SK-N-MC (cell line): ENCODE data around the gene PSMG4.

Experiments used
- DNase-seq: peaks from one replicate; pipeline ENCODE4 v3.0.0-alpha.2; 2011; ENCODE audit warnings: low read depth, low spot score
- H3K27ac ChIP-seq: fragments of 200-600 bp; sonication (generic); 2 replicates; pipeline ENCODE4 v1.5.1; 2016; ENCODE audit warnings: mixed run types
- H3K36me3 ChIP-seq: fragments of 200-600 bp; sonication (generic); 2 replicates; pipeline ENCODE4 v1.6.1; 2017; ENCODE audit warnings: antibody characterized with exemption, low read length, mixed read lengths; ENCODE audit not compliant: insufficient read depth
- H3K4me3 ChIP-seq: fragments of 200-600 bp; sonication (generic); 2 replicates; pipeline ENCODE4 v1.5.1; 2016
- H3K9ac ChIP-seq: fragments of 200-600 bp; sonication (generic); 2 replicates; pipeline ENCODE4 v1.8.0; 2017; ENCODE audit warnings: mixed run types, mixed read lengths; ENCODE audit not compliant: insufficient read length
- H3K9me3 ChIP-seq: fragments of 200-600 bp; sonication (generic); 2 replicates; pipeline ENCODE4 v1.6.1; 2017; ENCODE audit warnings: low read depth, mild to moderate bottlenecking, antibody characterized with exemption, low read length, moderate library complexity, mixed read lengths
- EZH2 ChIP-seq: fragments of 200-600 bp; sonication (generic); IDR thresholded peaks from one replicate; pipeline ENCODE4 v1.6.1; 2017; ENCODE audit warnings: antibody characterized with exemption
- FOXP2 ChIP-seq: optimal IDR thresholded peaks from 2 replicates; pipeline ENCODE3; 2011; ENCODE audit warnings: mild to moderate bottlenecking, moderate library complexity; ENCODE audit not compliant: insufficient read depth; ENCODE audit errors: extremely low read length, control extremely low read depth
- POLR2AphosphoS5 ChIP-seq: IDR thresholded peaks from 2 replicates; pipeline ENCODE4 v1.6.1; 2012; ENCODE audit warnings: mild to moderate bottlenecking, low read depth, low read length, borderline replicate concordance

The PSMG4 gene

GRCh38 chr6:3228771-3229565 is 29.8 kb upstream of the PSMG4 start:
- Histone ChIP-seq H3K27ac (no peak overlapping the region), H3K4me3 (peak overlapping the region; percentile 90), H3K36me3 (peaks cover 6% of the 10 kb centered on the region; the same call in 1 of the 2 replicates), H3K9me3 (no peaks in the 10 kb centered on the region), H3K9ac (no peak overlapping the region)
- no peak for DNase-seq
- TF ChIP-seq FOXP2 = no peak
- no peak for TF ChIP-seq EZH2
- TF ChIP-seq POLR2AphosphoS5 = no peak

GRCh38 chr6:3229566-3230178 is 29.1 kb upstream of the PSMG4 start:
- TF ChIP-seq POLR2AphosphoS5 (no peak), EZH2 (no peak), FOXP2 (no peak)
- Histone ChIP-seq H3K9ac (no peak overlapping the region), H3K9me3 (no peaks in the 10 kb centered on the region), H3K27ac (no peak overlapping the region), H3K4me3 (peak overlapping the region; percentile 90), H3K36me3 (peaks cover 3% of the 10 kb centered on the region; the same call in 1 of the 2 replicates)
- DNase-seq = no peak

GRCh38 chr6:3230256-3230882 is 28.4 kb upstream of the PSMG4 start:
- no peak for TF ChIP-seq POLR2AphosphoS5
- no peak for TF ChIP-seq FOXP2
- TF ChIP-seq EZH2 = no peak
- H3K4me3 ChIP-seq = peak overlapping the region; percentile 90
- DNase-seq = no peak
- no peaks in the 10 kb centered on the region for H3K9me3 ChIP-seq
- H3K36me3 ChIP-seq = peaks cover 3% of the 10 kb centered on the region; the same call in 1 of the 2 replicates
- H3K9ac ChIP-seq = no peak overlapping the region
- H3K27ac ChIP-seq = no peak overlapping the region

GRCh38 chr6:3230900-3231246 is 27.9 kb upstream of the PSMG4 start:
- no peak for DNase-seq
- H3K36me3 ChIP-seq = peaks cover 3% of the 10 kb centered on the region; the same call in 1 of the 2 replicates
- no peaks in the 10 kb centered on the region for H3K9me3 ChIP-seq
- no peak overlapping the region for H3K9ac ChIP-seq
- TF ChIP-seq EZH2 (no peak), FOXP2 (no peak), POLR2AphosphoS5 (no peak)
- no peak overlapping the region for H3K27ac ChIP-seq
- H3K4me3 ChIP-seq = peak overlapping the region; percentile 90

GRCh38 chr6:3231247-3232016 is 27.3 kb upstream of the PSMG4 start:
- H3K9me3 ChIP-seq = no peaks in the 10 kb centered on the region
- TF ChIP-seq POLR2AphosphoS5 (no peak), EZH2 (no peak), FOXP2 (no peak)
- peak overlapping the region; percentile 57 for H3K9ac ChIP-seq
- DNase-seq = no peak
- peak overlapping the region; percentile 90 for H3K4me3 ChIP-seq
- no peak overlapping the region for H3K27ac ChIP-seq
- H3K36me3 ChIP-seq = no peaks in the 10 kb centered on the region

- Histone ChIP-seq H3K27ac (no peak overlapping the region), H3K36me3 (no peaks in the 10 kb centered on the region), H3K4me3 (peak overlapping the region; percentile 90), H3K9me3 (no peaks in the 10 kb centered on the region), H3K9ac (no peak overlapping the region)
- DNase-seq = no peak
- TF ChIP-seq POLR2AphosphoS5 (no peak), FOXP2 (no peak), EZH2 (no peak)
Observed at GRCh38 chr6:3232017-3232945, 26.5 kb upstream of the PSMG4 start.

GRCh38 chr6:3233321-3233720 is 25.4 kb upstream of the PSMG4 start:
- no peak overlapping the region for H3K9ac ChIP-seq
- no peaks in the 10 kb centered on the region for H3K36me3 ChIP-seq
- no peak for TF ChIP-seq EZH2
- no peak for TF ChIP-seq FOXP2
- no peak for TF ChIP-seq POLR2AphosphoS5
- no peak overlapping the region for H3K27ac ChIP-seq
- H3K9me3 ChIP-seq = no peaks in the 10 kb centered on the region
- H3K4me3 ChIP-seq = no peak overlapping the region
- no peak for DNase-seq

GRCh38 chr6:3233904-3234303 is 24.8 kb upstream of the PSMG4 start:
- no peaks in the 10 kb centered on the region for H3K9me3 ChIP-seq
- DNase-seq = no peak
- no peak overlapping the region for H3K4me3 ChIP-seq

More at GRCh38 chr6:3233904-3234303, 24.8 kb upstream of the PSMG4 start:
- Histone ChIP-seq H3K36me3 (no peaks in the 10 kb centered on the region), H3K9ac (no peak overlapping the region), H3K27ac (no peak overlapping the region)
- TF ChIP-seq FOXP2 (no peak), EZH2 (no peak), POLR2AphosphoS5 (no peak)
